ENCODE results near the gene IL12RB1.
A peak's percentile ranks its signal among the peaks of the same experiment; 100 is the strongest.
"Not testable (repeated sequence)": the region's sequence is repeated elsewhere in the genome, so short reads cannot be mapped to it uniquely, and the experiment has no call there.

The IL12RB1 gene

DNA sequence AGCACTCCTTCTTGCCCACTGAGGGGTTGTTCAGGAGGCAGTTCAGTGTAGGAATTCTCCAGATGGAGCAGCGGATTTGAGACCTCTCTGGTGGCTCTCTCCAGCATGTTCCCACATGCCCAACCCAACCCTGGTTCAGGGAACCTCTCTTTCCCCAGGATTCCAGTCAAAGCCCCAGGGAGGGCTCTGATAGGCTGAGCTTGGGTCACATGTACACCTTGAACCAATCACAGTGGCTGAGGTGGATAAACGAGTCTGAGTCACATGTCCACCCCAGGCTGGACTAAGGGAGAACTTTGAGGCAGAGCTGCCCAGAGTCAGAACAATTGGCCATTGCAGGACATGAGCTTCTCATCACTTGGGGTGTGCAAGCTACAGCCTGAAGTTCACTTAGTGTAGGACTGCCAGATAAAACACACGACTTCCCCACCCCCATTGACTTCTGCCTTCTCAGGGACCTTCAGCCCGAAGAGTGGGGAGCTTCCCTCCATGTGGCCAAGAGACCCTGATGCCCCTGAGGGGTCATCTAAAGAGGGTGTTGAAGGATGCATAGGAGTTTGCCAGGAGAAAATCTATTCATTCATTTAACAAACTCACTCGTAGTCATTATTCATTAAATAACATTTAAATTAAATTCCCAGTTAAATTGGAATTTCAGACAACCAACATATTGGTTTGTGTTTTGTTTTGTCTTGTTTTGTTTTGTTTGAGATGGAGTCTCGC lies 6.9 kb upstream of the IL12RB1 start:
- FAIRE-seq (peak; percentile 16), DNase-seq (ENCODE audit: insufficient read length, low spot score) (no peak)
- TF ChIP-seq PAX5 (IDR thresholded peaks at IDR 0.05; ENCODE audit: insufficient read depth, low read length, severe bottlenecking) (no peak), TAF1 (IDR thresholded peaks at IDR 0.05; ENCODE audit: low read depth, low read length) (no peak), POLR2A (IDR thresholded peaks at IDR 0.05; ENCODE audit: low read depth, low read length) (no peak), POLR2AphosphoS5 (IDR thresholded peaks at IDR 0.05; ENCODE audit: low read depth, low read length) (no peak), SPI1 (IDR thresholded peaks at IDR 0.05; ENCODE audit: low read depth, low read length) (no peak), POU2F2 (IDR thresholded peaks at IDR 0.05; ENCODE audit: low read depth, low read length) (no peak)

DNA sequence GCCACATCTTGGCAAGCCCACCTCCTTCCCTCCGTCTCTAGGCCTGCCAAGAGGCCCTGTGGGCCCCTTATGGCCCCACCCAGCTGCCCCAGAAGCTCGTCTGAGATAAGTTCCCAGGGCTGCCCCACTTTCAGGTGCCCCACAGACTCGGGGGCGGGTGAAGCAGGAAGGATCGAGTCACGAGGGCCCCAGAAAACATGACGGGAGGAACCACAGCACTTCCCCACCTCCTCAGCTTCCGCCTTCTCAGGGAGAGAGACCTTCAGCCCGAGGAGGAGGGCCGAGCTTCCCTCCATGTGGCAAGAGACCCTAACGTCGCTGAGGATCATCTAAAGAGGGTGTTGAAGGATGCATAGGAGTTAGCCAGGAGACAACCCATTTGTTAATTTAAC lies 4.5 kb upstream of the IL12RB1 start:
- FAIRE-seq: peak; percentile 74
- TF ChIP-seq POU2F2 (IDR thresholded peaks at IDR 0.05; ENCODE audit: low read depth, low read length) (no peak), POLR2A (IDR thresholded peaks at IDR 0.05; ENCODE audit: low read depth, low read length) (peak; percentile 68), PAX5 (IDR thresholded peaks at IDR 0.05; ENCODE audit: insufficient read depth, low read length, severe bottlenecking) (no peak), POLR2AphosphoS5 (IDR thresholded peaks at IDR 0.05; ENCODE audit: low read depth, low read length) (0 out of 2 replicates have a peak, but pooled peaks have one; percentile 34), TAF1 (IDR thresholded peaks at IDR 0.05; ENCODE audit: low read depth, low read length) (no peak), SPI1 (IDR thresholded peaks at IDR 0.05; ENCODE audit: low read depth, low read length) (peak; percentile 68)
- DNase-seq (ENCODE audit: insufficient read length, low spot score): no peak

DNA sequence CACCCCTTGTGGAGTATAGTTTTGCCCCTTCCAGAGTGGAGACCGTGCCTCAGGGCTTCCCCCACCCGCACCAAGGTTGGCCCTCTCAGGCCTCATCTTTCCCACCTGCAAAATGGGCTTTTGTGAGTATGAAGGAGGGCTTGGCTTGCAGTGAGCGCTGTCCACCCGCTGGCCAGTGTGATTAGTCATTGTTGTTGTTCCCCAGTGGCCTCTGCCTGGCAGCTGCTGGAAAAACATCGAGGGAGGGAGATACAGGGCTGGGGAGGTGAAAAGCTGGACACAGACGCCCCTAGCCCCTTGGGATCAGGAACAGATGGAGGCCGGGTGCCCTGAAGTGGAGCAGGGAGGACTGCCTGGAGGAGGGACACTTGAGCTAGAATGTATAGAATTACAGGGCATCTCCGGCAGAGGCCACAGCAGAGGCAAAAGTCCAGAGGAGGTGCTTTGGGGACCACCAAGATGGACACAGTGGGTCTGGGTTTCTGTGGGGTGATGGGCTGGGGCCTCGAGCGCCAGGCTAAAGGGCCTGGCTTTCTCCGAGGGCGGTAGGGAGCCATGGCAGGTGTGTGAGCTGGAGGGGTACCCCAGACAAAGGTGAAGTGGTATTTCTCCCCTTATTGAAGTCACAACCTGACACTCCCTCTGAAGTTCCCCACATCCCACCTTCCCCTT lies 3.9 kb upstream of the IL12RB1 start:
- DNase-seq (ENCODE audit: insufficient read length, low spot score) (no peak), FAIRE-seq (no peak)
- TF ChIP-seq TAF1 (IDR thresholded peaks at IDR 0.05; ENCODE audit: low read depth, low read length): no peak
- TF ChIP-seq POLR2AphosphoS5 (IDR thresholded peaks at IDR 0.05; ENCODE audit: low read depth, low read length): no peak

DNA sequence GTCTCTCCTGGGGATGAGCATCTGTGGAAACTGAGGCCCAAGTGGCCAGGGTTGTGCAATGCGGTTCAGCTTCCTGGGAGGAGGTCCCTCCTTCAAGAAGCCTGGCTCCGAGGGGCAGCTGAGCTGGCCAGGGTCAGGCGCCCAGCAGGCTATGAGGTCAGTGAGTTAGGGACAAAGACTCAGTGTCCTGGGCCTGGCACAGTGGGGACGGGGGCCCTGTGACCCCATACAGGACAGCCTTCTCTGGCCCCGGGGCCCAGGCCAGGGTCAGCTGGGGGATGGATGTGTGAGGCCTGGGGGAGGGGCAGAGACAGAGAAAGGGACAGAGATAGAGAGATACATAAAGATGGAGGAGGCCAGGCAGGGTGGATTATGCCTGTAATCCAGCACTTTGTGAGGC lies 3.0 kb upstream of the IL12RB1 start:
- TF ChIP-seq PAX5 (IDR thresholded peaks at IDR 0.05; ENCODE audit: insufficient read depth, low read length, severe bottlenecking): no peak
- no peak for FAIRE-seq
- DNase-seq (ENCODE audit: insufficient read length, low spot score): no peak

DNA sequence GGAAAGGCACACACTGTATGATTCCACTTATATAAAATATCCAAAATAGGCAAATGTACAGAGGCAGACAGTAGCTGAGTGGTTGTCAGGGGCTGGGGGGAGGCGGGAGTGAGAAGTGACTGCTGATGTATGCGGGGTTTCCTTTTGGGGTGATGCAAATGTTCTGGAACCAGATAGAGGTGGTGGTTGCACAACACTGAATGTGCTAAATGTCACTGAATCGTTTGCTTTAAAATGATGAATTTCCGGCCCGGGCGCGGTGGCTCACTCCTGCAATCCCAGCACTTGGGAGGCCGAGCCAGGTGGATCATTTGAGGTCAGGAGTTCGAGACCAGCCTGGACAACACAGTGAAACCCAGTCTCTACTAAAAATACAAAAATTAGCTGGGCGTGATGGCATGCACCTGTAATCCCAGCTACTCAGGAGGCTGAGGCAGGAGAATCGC lies 2.4 kb upstream of the IL12RB1 start:
- not testable (repeated sequence) for DNase-seq (ENCODE audit: insufficient read length, low spot score); FAIRE-seq
- peak; percentile 88; the same call in 1 of the 2 replicates for TF ChIP-seq POU2F2 (IDR thresholded peaks at IDR 0.05; ENCODE audit: low read depth, low read length)

DNA sequence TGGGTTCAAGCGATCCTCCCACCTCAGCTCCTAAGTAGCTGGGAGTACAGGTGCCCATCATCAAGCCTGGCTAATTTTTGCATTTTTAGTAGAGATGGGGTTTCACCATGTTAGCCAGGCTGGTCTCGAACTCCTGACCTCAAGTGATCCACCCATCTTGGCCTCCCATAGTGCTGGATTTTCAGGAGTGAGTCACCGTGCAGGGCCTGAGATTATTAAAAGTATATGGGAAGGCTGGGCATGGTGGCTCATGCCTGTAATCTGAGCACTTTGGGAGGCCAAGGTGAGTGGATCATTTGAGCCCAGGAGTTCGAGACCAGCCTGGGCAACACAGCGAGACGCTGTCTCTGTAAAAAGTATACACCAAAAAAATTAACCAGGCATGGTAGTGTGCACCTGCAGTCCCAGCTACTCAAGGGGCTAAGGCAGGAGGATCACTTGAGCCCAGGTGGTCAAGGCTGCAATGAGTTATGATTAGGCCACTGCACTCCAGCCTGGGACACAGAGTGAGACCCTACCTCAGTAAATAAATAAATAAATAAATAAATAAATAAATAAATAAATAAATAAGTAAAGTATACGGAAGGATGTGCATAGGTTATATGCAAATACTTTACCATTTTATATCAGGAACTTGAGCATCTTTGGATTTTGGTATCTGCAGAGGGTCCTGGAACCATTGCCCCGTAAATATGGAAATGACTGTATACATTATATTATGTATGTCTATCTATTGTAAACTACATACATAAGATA lies 854 bp downstream of the IL12RB1 start:
- DNase-seq (ENCODE audit: insufficient read length, low spot score) (no peak), FAIRE-seq (no peak)
- TF ChIP-seq POLR2AphosphoS5 (IDR thresholded peaks at IDR 0.05; ENCODE audit: low read depth, low read length) (no peak), POU2F2 (IDR thresholded peaks at IDR 0.05; ENCODE audit: low read depth, low read length) (no peak), POLR2A (IDR thresholded peaks at IDR 0.05; ENCODE audit: low read depth, low read length) (no peak), TAF1 (IDR thresholded peaks at IDR 0.05; ENCODE audit: low read depth, low read length) (no peak)

DNA sequence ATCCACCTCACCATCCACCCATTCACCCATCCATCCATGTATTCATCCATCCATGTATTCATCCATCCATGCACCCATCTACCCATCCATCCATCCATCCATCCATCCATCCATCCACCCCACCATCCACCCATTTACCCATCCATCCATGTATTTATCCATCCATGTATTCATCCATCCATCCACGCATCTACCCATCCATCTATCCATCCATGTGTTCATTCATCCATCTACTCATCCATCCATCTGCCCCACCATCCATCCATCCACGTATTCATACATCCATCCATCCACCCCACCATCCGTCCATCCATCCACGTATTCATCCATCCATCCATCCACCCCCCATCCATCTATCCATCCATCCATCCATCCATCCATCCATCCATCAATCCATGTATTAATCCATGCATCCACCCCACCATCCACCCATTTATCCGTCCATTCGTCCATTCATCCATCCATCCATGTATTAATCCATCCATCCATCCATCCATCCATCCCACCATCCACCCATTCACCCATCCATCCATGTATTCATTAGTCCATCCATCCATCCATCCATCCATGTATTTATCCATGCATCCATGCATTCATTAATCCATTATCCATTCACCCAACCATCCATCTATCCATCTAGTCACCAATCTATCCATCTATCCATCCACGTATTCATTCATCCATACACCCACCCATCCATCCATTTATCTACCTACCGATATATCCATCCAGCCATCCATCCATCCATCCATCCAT lies 2.6 kb downstream of the IL12RB1 start:
- peak; percentile 31 for FAIRE-seq
- no peak for DNase-seq (ENCODE audit: insufficient read length, low spot score)
- no peak for TF ChIP-seq POLR2AphosphoS5 (IDR thresholded peaks at IDR 0.05; ENCODE audit: low read depth, low read length)
- TF ChIP-seq SPI1 (IDR thresholded peaks at IDR 0.05; ENCODE audit: low read depth, low read length): no peak
- no peak for TF ChIP-seq POLR2A (IDR thresholded peaks at IDR 0.05; ENCODE audit: low read depth, low read length)
- TF ChIP-seq TAF1 (IDR thresholded peaks at IDR 0.05; ENCODE audit: low read depth, low read length): no peak
- no peak for TF ChIP-seq POU2F2 (IDR thresholded peaks at IDR 0.05; ENCODE audit: low read depth, low read length)
- TF ChIP-seq PAX5 (IDR thresholded peaks at IDR 0.05; ENCODE audit: insufficient read depth, low read length, severe bottlenecking): no peak

DNA sequence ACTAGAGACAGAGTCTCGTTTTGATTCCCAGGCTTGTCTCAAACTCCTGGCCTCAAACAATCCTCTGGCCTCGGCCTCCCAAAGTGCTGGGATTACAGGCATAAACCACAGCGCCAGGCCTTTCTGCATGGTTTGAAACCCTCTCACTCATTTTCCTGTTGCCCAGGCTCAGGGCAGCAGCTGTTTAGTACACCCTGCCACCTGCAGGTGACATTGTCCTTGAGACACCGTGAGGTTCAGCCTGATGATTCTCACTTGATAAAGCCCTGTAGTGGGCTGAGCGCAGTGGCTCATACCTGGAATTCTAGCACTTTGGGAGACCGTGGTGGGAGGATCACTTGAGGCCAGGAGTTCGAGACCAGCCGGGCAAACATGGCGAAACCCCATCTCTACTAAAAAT lies 12.5 kb downstream of the IL12RB1 start:
- TF ChIP-seq TAF1 (IDR thresholded peaks at IDR 0.05; ENCODE audit: low read depth, low read length): no peak
- no peak for TF ChIP-seq POLR2A (IDR thresholded peaks at IDR 0.05; ENCODE audit: low read depth, low read length)
- TF ChIP-seq PAX5 (IDR thresholded peaks at IDR 0.05; ENCODE audit: insufficient read depth, low read length, severe bottlenecking): no peak
- no peak for TF ChIP-seq POLR2AphosphoS5 (IDR thresholded peaks at IDR 0.05; ENCODE audit: low read depth, low read length)
- TF ChIP-seq POU2F2 (IDR thresholded peaks at IDR 0.05; ENCODE audit: low read depth, low read length): no peak
- no peak for TF ChIP-seq SPI1 (IDR thresholded peaks at IDR 0.05; ENCODE audit: low read depth, low read length)
- peak; percentile 70 for FAIRE-seq

DNA sequence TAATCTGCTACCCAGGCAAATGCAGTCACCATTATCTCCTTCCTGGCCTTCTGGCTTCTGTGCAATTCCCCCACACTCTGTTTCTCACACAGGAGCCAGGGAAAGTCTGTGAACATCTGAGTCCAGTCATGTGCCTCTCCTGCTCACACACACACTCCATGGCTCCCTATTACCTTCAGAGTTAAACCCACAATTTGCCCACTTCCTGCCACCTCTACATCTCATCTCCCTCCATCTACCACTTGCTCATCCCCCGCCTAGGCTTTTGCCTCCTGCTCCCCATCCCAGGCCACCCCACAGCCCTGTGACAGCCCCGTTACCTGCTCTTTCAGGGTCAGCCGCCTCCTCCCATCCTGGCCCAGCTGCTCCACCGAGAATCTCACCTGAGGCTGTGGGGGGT lies 13.5 kb downstream of the IL12RB1 start:
- no peak for FAIRE-seq

More for the DNA sequence above, 12.5 kb downstream of the IL12RB1 start:
- no peak for DNase-seq (ENCODE audit: insufficient read length, low spot score)

More for the DNA sequence above, 13.5 kb downstream of the IL12RB1 start:
- no peak for TF ChIP-seq SPI1 (IDR thresholded peaks at IDR 0.05; ENCODE audit: low read depth, low read length)
- TF ChIP-seq POU2F2 (IDR thresholded peaks at IDR 0.05; ENCODE audit: low read depth, low read length): no peak
- no peak for TF ChIP-seq TAF1 (IDR thresholded peaks at IDR 0.05; ENCODE audit: low read depth, low read length)
- TF ChIP-seq PAX5 (IDR thresholded peaks at IDR 0.05; ENCODE audit: insufficient read depth, low read length, severe bottlenecking): no peak
- no peak for TF ChIP-seq POLR2AphosphoS5 (IDR thresholded peaks at IDR 0.05; ENCODE audit: low read depth, low read length)
- no peak for TF ChIP-seq POLR2A (IDR thresholded peaks at IDR 0.05; ENCODE audit: low read depth, low read length)
- DNase-seq (ENCODE audit: insufficient read length, low spot score): no peak

Measured in GM12891 (cell line).